Thyroid gland (tissue), 4 donors: ENCODE measurements around the gene PLEKHA1. TPM values are rescaled to one million over a fixed set of nuclear protein-coding genes. Genes with fewer than 3 reads are reported as not detected.

Experiments used
- DNase-seq, 2 donors: peaks; one replicate each; pipeline ENCODE4 v3.0.0-alpha.2; 2019
- H3K27ac ChIP-seq, 3 donors: fragments of 200-600 bp; sonication (generic); 1 replicate in 2 of 3; 2 replicates in 1 of 3; pipeline ENCODE4 v1.5.1; 2016 to 2019; ENCODE audit warnings: mild to moderate bottlenecking in 1 of 3, moderate library complexity in 1 of 3
- H3K27me3 ChIP-seq: fragments of 200-600 bp; sonication (generic); one replicate; pipeline ENCODE4 v1.5.1; 2019
- H3K36me3 ChIP-seq, 2 donors: fragments of 200-600 bp; sonication (generic); one replicate each; pipeline ENCODE4 v1.5.1; 2016 to 2019
- H3K4me1 ChIP-seq, 2 donors: fragments of 200-600 bp; sonication (generic); one replicate each; pipeline ENCODE4 v1.5.1; 2017 to 2019
- H3K4me3 ChIP-seq, 3 donors: fragments of 200-600 bp; sonication (generic); replicated peaks in 1 of 3; 1 replicate in 2 of 3; 2 replicates in 1 of 3; pipeline ENCODE4 v1.5.1; 2016; ENCODE audit warnings: mild to moderate bottlenecking in 1 of 3
- H3K9me3 ChIP-seq: fragments of 200-600 bp; sonication (generic); one replicate; pipeline ENCODE4 v1.5.1; 2017
- CTCF ChIP-seq, 6 experiments: fragments of 200-600 bp in 3 of 6; fragments of 450-650 bp in 3 of 6; sonication (generic) in 3 of 6; IDR thresholded peaks; one replicate each; pipeline ENCODE4 v1.5.1; 2016 to 2019; ENCODE audit warnings: antibody characterized with exemption in 6 of 6, mild to moderate bottlenecking in 2 of 6, inconsistent platforms in 1 of 6, moderate library complexity in 1 of 6
- POLR2A ChIP-seq, 2 donors: fragments of 450-650 bp; IDR thresholded peaks; one replicate each; pipeline ENCODE4 v1.6.1; 2017; ENCODE audit warnings: antibody characterized with exemption in 2 of 2, mild to moderate bottlenecking in 2 of 2, moderate library complexity in 1 of 2
- WGBS, 2 donors: methylation state at CpG; one replicate each; pipeline ENCODE4 v1.1.5; 2017; 5-methylcytosine and 5-hydroxymethylcytosine counted together
- intact Hi-C: fragments of 100-400 bp; cut with DNase I; formaldehyde crosslinking; loops from one replicate; pipeline ENCODE4 v1.15.1; 2023
- total RNA-seq, 4 donors: library from RNA; depleted of rRNA; stranded (reverse); fragments of >200 nt; gene quantifications; one replicate each; pipeline ENCODE4 v1.2.3, GENCODE V29; 2016

Gene PLEKHA1
- total RNA-seq, 4 donors from 2014 or later, result 39.3 to 50.9 (median 45.6) TPM

GRCh38 chr10:122449153-122449552 is 74.6 kb downstream of the PLEKHA1 start:
- no peak for TF ChIP-seq CTCF (IDR thresholded peaks at IDR 0.05)
- no peak for TF ChIP-seq POLR2A (IDR thresholded peaks at IDR 0.05)
- no peaks in the 10 kb centered on the region for H3K36me3 ChIP-seq
- no peak overlapping the region for H3K4me3 ChIP-seq
- DNase-seq, result no peak
- H3K9me3 ChIP-seq, result no peaks in the 10 kb centered on the region
- no peaks in the 10 kb centered on the region for H3K27me3 ChIP-seq
- H3K4me1 ChIP-seq, result peaks cover 0 to 15% of the 10 kb centered on the region in 2 donors
- H3K27ac ChIP-seq, result no peak overlapping the region
- 95 to 98% methylated on average over 4 of the region's 4 CpGs for WGBS, 2 donors
- intact Hi-C loops, result no loop called here

GRCh38 chr10:122450353-122450990 is 76.0 kb downstream of the PLEKHA1 start:
- Histone ChIP-seq H3K27ac (no peak overlapping the region), H3K36me3 (no peaks in the 10 kb centered on the region), H3K9me3 (no peaks in the 10 kb centered on the region), H3K4me1 (peaks cover 0 to 12% of the 10 kb centered on the region in 2 donors), H3K4me3 (no peak overlapping the region), H3K27me3 (no peaks in the 10 kb centered on the region)
- WGBS, 2 donors, result 75 to 79% methylated on average over 14 of the region's 14 CpGs
- TF ChIP-seq CTCF (IDR thresholded peaks at IDR 0.05) (no peak), POLR2A (IDR thresholded peaks at IDR 0.05) (no peak)
- intact Hi-C loops, result no loop called here
- no peak for DNase-seq

- no peaks in the 10 kb centered on the region for H3K9me3 ChIP-seq
- intact Hi-C loops, result no loop called here
- H3K36me3 ChIP-seq, result no peaks in the 10 kb centered on the region
- no peak for TF ChIP-seq CTCF (IDR thresholded peaks at IDR 0.05)
- no peak for TF ChIP-seq POLR2A (IDR thresholded peaks at IDR 0.05)
- no peaks in the 10 kb centered on the region for H3K27me3 ChIP-seq
- H3K4me1 ChIP-seq, result no peaks in the 10 kb centered on the region
- 90 to 96% methylated on average over 3 of the region's 3 CpGs for WGBS, 2 donors
- no peak overlapping the region for H3K27ac ChIP-seq
- DNase-seq, result no peak
- no peak overlapping the region for H3K4me3 ChIP-seq
Observed at GRCh38 chr10:122454071-122454470, 79.6 kb downstream of the PLEKHA1 start.

- WGBS, 2 donors, result 88 to 91% methylated on average over 6 to 7 of the region's 7 CpGs
- no peak within 1 kb of the TSS for H3K27ac ChIP-seq
- no peak within 1 kb of the TSS for H3K4me3 ChIP-seq
- no peaks in the 10 kb centered on the region for H3K4me1 ChIP-seq
- H3K36me3 ChIP-seq, result no peaks in the 10 kb centered on the region
- no peaks in the 10 kb centered on the region for H3K9me3 ChIP-seq
- intact Hi-C loops, result loop anchor here (5.0 kb wide), 1 partner anchor 98 kb away; no protein-coding TSS in a partner anchor
- H3K27me3 ChIP-seq, result no peaks in the 10 kb centered on the region
- DNase-seq, result no peak
- no peak for TF ChIP-seq POLR2A (IDR thresholded peaks at IDR 0.05)
- no peak for TF ChIP-seq CTCF (IDR thresholded peaks at IDR 0.05)
Observed at GRCh38 chr10:122454603-122455080, 80.1 kb downstream of the PLEKHA1 start, which contains the start of gene ARMS2. ARMS2 (plus strand) TSS chr10:122454653; CDS start chr10:122454728, 75 bp downstream.

- no peaks in the 10 kb centered on the region for H3K27me3 ChIP-seq
- TF ChIP-seq CTCF (IDR thresholded peaks at IDR 0.05), result no peak
- no peak for TF ChIP-seq POLR2A (IDR thresholded peaks at IDR 0.05)
- no peaks in the 10 kb centered on the region for H3K36me3 ChIP-seq
- peaks cover 0 to 2% of the 10 kb centered on the region in 2 donors for H3K4me1 ChIP-seq
- intact Hi-C loops, result loop anchor here (5.0 kb wide), 1 partner anchor 97 kb away; no protein-coding TSS in a partner anchor
- H3K9me3 ChIP-seq, result no peaks in the 10 kb centered on the region
- no peak for DNase-seq
- no peak overlapping the region for H3K4me3 ChIP-seq
- no peak overlapping the region for H3K27ac ChIP-seq
- WGBS, 2 donors, result 90 to 91% methylated on average over 11 of the region's 11 CpGs
Observed at GRCh38 chr10:122455376-122456079, 81.0 kb downstream of the PLEKHA1 start.
